Measurements from ENCODE around the gene CUBN.

DNA sequence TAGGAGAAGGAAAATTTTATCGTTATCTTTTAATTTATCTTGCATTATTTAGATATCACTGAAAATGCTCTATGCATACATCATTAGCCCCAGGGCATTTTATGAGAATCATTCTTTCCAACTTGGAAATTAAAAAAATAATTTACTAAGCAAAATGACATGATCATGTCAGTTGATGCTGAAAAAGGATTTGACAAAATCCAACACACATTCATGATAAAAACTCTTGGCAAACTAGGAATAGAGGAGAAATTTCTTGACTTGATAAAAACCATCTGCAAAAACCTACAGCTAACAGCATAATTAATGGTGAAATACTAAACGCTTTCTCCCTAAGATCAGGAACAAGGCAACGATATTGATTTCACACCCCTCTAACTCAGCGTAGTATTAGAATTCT lies 272.2 kb downstream of the CUBN start:
- TF ChIP-seq TCF7L2 (IDR thresholded peaks at IDR 0.05; ENCODE audit: borderline replicate concordance, low read depth, low read length): no peak
- TF ChIP-seq, protein P1, sequence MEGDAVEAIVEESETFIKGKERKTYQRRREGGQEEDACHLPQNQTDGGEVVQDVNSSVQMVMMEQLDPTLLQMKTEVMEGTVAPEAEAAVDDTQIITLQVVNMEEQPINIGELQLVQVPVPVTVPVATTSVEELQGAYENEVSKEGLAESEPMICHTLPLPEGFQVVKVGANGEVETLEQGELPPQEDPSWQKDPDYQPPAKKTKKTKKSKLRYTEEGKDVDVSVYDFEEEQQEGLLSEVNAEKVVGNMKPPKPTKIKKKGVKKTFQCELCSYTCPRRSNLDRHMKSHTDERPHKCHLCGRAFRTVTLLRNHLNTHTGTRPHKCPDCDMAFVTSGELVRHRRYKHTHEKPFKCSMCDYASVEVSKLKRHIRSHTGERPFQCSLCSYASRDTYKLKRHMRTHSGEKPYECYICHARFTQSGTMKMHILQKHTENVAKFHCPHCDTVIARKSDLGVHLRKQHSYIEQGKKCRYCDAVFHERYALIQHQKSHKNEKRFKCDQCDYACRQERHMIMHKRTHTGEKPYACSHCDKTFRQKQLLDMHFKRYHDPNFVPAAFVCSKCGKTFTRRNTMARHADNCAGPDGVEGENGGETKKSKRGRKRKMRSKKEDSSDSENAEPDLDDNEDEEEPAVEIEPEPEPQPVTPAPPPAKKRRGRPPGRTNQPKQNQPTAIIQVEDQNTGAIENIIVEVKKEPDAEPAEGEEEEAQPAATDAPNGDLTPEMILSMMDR (tag by site-specific recombination; IDR thresholded peaks at IDR 0.05): no peak
- TF ChIP-seq, protein P2, sequence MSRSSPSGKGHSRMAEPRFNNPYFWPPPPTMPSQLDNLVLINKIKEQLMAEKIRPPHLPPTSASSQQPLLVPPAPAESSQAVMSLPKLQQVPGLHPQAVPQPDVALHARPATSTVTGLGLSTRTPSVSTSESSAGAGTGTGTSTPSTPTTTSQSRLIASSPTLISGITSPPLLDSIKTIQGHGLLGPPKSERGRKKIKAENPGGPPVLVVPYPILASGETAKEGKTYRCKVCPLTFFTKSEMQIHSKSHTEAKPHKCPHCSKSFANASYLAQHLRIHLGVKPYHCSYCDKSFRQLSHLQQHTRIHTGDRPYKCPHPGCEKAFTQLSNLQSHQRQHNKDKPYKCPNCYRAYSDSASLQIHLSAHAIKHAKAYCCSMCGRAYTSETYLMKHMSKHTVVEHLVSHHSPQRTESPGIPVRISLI (tag by site-specific recombination; IDR thresholded peaks at IDR 0.05): no peak
- no peak for TF ChIP-seq ZSCAN23 (tag by site-specific recombination; IDR thresholded peaks at IDR 0.05)
- TF ChIP-seq, protein P3, sequence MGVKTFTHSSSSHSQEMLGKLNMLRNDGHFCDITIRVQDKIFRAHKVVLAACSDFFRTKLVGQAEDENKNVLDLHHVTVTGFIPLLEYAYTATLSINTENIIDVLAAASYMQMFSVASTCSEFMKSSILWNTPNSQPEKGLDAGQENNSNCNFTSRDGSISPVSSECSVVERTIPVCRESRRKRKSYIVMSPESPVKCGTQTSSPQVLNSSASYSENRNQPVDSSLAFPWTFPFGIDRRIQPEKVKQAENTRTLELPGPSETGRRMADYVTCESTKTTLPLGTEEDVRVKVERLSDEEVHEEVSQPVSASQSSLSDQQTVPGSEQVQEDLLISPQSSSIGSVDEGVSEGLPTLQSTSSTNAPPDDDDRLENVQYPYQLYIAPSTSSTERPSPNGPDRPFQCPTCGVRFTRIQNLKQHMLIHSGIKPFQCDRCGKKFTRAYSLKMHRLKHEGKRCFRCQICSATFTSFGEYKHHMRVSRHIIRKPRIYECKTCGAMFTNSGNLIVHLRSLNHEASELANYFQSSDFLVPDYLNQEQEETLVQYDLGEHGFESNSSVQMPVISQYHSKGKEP (tag by site-specific recombination; IDR thresholded peaks at IDR 0.05): no peak
- TF ChIP-seq ZNF223 (tag by site-specific recombination; IDR thresholded peaks at IDR 0.05): no peak
- TF ChIP-seq, protein P4, sequence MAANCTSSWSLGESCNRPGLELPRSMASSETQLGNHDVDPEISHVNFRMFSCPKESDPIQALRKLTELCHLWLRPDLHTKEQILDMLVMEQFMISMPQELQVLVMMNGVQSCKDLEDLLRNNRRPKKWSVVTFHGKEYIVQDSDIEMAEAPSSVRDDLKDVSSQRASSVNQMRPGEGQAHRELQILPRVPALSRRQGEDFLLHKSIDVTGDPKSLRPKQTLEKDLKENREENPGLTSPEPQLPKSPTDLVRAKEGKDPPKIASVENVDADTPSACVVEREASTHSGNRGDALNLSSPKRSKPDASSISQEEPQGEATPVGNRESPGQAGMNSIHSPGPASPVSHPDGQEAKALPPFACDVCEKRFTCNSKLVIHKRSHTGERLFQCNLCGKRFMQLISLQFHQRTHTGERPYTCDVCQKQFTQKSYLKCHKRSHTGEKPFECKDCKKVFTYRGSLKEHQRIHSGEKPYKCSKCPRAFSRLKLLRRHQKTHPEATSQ (tag by site-specific recombination; IDR thresholded peaks at IDR 0.05): no peak
- TF ChIP-seq ZFP37 (tag by site-specific recombination; IDR thresholded peaks at IDR 0.05): no peak
- TF ChIP-seq ZNF274 (IDR thresholded peaks at IDR 0.05; ENCODE audit: low read length): no peak
- TF ChIP-seq ZNF274 (tag by site-specific recombination; IDR thresholded peaks at IDR 0.05; ENCODE audit: borderline replicate concordance): no peak
- no peak for TF ChIP-seq ZNF777 (tag by site-specific recombination; IDR thresholded peaks at IDR 0.05; ENCODE audit: borderline replicate concordance)
- TF ChIP-seq, protein P5, sequence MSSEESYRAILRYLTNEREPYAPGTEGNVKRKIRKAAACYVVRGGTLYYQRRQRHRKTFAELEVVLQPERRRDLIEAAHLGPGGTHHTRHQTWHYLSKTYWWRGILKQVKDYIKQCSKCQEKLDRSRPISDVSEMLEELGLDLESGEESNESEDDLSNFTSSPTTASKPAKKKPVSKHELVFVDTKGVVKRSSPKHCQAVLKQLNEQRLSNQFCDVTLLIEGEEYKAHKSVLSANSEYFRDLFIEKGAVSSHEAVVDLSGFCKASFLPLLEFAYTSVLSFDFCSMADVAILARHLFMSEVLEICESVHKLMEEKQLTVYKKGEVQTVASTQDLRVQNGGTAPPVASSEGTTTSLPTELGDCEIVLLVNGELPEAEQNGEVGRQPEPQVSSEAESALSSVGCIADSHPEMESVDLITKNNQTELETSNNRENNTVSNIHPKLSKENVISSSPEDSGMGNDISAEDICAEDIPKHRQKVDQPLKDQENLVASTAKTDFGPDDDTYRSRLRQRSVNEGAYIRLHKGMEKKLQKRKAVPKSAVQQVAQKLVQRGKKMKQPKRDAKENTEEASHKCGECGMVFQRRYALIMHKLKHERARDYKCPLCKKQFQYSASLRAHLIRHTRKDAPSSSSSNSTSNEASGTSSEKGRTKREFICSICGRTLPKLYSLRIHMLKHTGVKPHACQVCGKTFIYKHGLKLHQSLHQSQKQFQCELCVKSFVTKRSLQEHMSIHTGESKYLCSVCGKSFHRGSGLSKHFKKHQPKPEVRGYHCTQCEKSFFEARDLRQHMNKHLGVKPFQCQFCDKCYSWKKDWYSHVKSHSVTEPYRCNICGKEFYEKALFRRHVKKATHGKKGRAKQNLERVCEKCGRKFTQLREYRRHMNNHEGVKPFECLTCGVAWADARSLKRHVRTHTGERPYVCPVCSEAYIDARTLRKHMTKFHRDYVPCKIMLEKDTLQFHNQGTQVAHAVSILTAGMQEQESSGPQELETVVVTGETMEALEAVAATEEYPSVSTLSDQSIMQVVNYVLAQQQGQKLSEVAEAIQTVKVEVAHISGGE (tag by site-specific recombination; conservative IDR thresholded peaks at IDR 0.05; ENCODE audit: low read depth): no peak
